Fibroblast of pulmonary artery (primary cell): ENCODE data around the gene NEK11.

Experiments
- DNase-seq: peaks from one replicate; pipeline ENCODE4 v3.0.0-alpha.2; 2010; ENCODE audit warnings: low read depth
- H3K4me3 ChIP-seq: replicated peaks from 2 replicates; pipeline ENCODE4 v1.5.1; 2011; ENCODE audit warnings: low read depth, mild to moderate bottlenecking, control low read depth, low read length, moderate library complexity
- TF ChIP-seq, protein P1 (sequence below): IDR thresholded peaks from 2 replicates; pipeline ENCODE4 v1.5.1; 2011; ENCODE audit warnings: mild to moderate bottlenecking, control low read depth, low read length, inconsistent platforms; ENCODE audit errors: missing control alignments

NEK11 gene

DNA sequence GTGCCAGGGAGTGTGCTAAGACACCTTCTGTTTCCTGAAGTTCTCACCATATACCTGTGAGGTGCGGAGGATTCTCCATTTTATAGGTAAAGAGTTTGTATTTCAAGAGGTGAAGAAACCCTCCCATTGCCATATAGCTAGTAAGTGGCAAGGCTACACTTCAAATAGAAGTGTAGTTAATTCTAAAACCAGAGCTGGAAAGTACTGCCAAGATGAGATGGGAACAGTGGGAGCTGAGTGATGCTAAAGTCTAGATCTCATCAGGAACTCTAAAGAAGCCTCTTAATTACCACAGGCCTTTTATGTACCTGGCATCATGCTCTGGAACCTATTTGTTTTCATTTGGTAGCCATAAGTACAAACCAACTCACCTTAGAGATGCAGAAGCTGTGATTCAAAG lies 256.3 kb downstream of the NEK11 start:
- no peak for DNase-seq
- no peak overlapping the region for H3K4me3 ChIP-seq
- TF ChIP-seq, protein P1, sequence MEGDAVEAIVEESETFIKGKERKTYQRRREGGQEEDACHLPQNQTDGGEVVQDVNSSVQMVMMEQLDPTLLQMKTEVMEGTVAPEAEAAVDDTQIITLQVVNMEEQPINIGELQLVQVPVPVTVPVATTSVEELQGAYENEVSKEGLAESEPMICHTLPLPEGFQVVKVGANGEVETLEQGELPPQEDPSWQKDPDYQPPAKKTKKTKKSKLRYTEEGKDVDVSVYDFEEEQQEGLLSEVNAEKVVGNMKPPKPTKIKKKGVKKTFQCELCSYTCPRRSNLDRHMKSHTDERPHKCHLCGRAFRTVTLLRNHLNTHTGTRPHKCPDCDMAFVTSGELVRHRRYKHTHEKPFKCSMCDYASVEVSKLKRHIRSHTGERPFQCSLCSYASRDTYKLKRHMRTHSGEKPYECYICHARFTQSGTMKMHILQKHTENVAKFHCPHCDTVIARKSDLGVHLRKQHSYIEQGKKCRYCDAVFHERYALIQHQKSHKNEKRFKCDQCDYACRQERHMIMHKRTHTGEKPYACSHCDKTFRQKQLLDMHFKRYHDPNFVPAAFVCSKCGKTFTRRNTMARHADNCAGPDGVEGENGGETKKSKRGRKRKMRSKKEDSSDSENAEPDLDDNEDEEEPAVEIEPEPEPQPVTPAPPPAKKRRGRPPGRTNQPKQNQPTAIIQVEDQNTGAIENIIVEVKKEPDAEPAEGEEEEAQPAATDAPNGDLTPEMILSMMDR, result no peak

DNA sequence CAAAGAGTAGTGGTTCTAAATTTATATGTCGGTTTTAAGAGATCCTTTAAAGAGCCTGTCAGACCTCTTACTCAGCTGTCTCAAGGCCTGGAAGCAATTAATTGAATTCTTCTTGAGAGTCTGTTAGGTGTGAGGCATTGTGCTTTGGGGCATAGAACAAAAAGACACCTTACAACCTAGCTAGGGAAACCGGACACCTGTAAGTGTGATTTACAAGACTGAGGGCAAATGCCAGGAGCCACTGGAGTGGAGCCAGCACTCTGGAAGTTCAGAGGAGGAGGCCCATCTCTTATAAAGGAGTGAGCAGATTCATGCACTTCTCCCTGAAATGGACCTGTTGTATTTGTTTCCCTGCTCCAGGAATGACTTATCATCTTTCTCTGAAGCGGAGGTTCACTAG lies 257.2 kb downstream of the NEK11 start:
- no peak for DNase-seq
- TF ChIP-seq, protein P1, result no peak
- H3K4me3 ChIP-seq, result no peak overlapping the region

DNA sequence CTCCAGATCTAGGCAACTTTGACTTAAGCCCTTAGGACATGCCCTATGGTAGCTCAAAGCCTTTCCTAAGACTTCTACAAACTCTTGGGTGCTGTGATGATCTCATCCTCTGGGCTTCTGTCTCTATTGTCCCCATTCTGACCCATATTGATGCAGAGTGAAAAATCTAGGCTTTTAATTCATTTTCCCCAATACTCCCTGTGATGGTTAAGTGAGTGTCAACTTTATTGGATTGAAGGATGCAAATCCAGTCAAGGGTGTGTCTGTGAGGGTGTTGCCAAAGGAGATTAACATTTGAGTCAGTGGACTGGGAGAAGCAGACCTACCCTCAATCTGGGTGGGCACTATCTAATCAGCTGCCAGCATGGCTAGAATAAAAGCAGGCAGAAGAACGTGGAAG lies 257.6 kb downstream of the NEK11 start:
- H3K4me3 ChIP-seq, result no peak overlapping the region
- no peak for DNase-seq
- TF ChIP-seq, protein P1, result no peak

DNA sequence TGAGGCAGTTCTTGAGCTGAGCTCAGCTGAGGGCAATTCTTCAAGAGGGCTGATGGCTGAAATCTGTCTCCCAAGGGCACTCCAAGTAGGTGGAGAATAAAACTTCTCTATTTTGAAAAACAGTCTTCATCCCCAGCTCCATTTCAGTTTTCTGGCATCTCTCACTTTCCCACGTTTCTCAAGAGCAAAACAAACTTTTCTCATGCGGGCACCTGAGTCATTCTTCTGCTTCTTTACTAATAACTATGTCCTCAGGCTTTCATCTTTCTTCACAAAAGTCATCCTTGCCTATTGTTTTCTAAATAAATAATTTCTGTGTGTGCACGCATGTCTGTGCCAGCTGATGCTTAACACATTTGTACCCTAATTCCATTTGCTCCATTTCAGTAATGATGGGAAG lies 258.8 kb downstream of the NEK11 start:
- H3K4me3 ChIP-seq, result no peak overlapping the region
- TF ChIP-seq, protein P1, result no peak
- DNase-seq, result no peak

DNA sequence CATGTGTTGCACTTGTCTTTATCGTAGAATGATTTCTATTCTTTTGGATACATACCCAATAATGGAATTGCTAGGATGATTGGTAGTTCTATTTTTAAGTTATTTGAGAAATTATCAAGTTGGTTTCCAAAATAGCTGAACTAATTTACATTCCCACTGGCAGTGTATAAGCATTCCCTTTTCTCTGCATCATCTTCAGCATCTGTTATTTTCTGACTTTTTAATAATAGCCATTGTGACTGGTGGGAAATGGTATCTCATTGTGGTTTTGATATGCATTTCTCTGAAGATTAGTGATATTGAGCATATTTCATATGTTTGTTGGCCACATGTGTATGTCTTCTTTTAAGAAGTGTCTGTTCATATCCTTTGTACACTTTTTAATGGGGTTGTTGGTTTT lies 273.2 kb downstream of the NEK11 start:
- no peak for DNase-seq
- TF ChIP-seq, protein P1, result no peak
- no peak overlapping the region for H3K4me3 ChIP-seq

DNA sequence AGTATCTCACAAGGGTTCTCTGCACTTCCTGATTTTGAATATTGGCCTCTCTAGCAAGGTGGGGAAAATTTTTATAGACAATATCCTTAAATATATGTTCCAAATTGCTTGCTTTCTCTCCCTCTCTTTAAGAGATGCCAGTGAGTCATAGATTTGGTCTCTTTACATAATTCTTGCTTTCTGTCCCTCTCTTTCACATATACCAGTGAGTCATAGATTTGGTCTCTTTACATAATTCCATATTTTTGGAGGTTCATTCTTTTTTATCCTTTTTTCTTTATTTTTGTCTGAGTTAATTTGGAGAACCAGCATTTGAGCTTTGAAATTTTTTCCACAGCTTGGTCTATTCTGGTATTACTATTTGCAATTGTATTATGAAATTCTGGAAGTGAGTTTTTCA lies 277.2 kb downstream of the NEK11 start:
- DNase-seq, result peak; percentile 33
- H3K4me3 ChIP-seq, result no peak overlapping the region
- TF ChIP-seq, protein P1, result no peak

DNA sequence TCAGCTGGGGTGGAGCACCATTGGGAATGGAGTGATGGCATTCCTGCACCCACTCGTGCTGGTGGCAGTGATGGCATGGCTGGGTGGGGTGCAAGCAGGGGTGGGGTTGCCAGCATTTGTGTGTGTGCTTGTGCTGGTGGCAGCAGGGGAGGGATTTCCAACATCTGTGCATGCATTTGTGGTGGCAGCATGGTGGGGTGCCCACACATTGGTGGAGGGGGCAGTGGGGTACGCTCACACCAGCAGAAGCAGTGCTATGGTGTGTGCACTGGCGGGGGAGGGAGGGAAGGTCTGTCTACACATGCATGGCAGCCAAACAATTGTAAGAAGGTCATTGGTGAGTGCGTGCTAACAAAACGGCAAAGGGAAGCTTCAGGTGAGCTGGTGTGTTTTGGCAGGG lies 278.2 kb downstream of the NEK11 start:
- no peak overlapping the region for H3K4me3 ChIP-seq
- no peak for DNase-seq
- TF ChIP-seq, protein P1, result no peak
